Neural cell (in vitro differentiated cells): ENCODE results near the gene DRD4.

Source experiments
- CTCF ChIP-seq: fragments of 450-650 bp; IDR thresholded peaks from 2 replicates; pipeline ENCODE4 v1.5.1; 2014; ENCODE audit warnings: antibody characterized with exemption, mild to moderate bottlenecking, moderate library complexity; ENCODE audit not compliant: poor library complexity, severe bottlenecking
- EZH2 ChIP-seq: fragments of 200-600, 300-800 bp; shearing (Covaris generic), sonication (generic); IDR thresholded peaks from 2 replicates; pipeline ENCODE4 v1.6.1; 2014; ENCODE audit warnings: antibody characterized with exemption, low read length, borderline replicate concordance, mild to moderate bottlenecking; ENCODE audit not compliant: insufficient read depth, poor library complexity, severe bottlenecking
- MXI1 ChIP-seq: fragments of 450-650 bp; conservative IDR thresholded peaks from 2 replicates; pipeline ENCODE4 v1.6.1; 2014; ENCODE audit warnings: antibody characterized with exemption, mild to moderate bottlenecking; ENCODE audit not compliant: poor library complexity, severe bottlenecking
- POLR2AphosphoS5 ChIP-seq: IDR thresholded peaks from 2 replicates; pipeline ENCODE4 v1.6.1; 2012
- SMC3 ChIP-seq: fragments of 450-650 bp; conservative IDR thresholded peaks from 2 replicates; pipeline ENCODE4 v1.6.1; 2014; ENCODE audit warnings: antibody characterized with exemption, mild to moderate bottlenecking, moderate library complexity; ENCODE audit not compliant: poor library complexity
- TF ChIP-seq, protein P1 (sequence below): IDR thresholded peaks from 2 replicates; pipeline ENCODE4 v1.6.1; 2012; ENCODE audit warnings: borderline replicate concordance

- TF ChIP-seq SMC3 (no peak), EZH2 (no peak), CTCF (no peak), POLR2AphosphoS5 (no peak), MXI1 (no peak)
- TF ChIP-seq, protein P1, sequence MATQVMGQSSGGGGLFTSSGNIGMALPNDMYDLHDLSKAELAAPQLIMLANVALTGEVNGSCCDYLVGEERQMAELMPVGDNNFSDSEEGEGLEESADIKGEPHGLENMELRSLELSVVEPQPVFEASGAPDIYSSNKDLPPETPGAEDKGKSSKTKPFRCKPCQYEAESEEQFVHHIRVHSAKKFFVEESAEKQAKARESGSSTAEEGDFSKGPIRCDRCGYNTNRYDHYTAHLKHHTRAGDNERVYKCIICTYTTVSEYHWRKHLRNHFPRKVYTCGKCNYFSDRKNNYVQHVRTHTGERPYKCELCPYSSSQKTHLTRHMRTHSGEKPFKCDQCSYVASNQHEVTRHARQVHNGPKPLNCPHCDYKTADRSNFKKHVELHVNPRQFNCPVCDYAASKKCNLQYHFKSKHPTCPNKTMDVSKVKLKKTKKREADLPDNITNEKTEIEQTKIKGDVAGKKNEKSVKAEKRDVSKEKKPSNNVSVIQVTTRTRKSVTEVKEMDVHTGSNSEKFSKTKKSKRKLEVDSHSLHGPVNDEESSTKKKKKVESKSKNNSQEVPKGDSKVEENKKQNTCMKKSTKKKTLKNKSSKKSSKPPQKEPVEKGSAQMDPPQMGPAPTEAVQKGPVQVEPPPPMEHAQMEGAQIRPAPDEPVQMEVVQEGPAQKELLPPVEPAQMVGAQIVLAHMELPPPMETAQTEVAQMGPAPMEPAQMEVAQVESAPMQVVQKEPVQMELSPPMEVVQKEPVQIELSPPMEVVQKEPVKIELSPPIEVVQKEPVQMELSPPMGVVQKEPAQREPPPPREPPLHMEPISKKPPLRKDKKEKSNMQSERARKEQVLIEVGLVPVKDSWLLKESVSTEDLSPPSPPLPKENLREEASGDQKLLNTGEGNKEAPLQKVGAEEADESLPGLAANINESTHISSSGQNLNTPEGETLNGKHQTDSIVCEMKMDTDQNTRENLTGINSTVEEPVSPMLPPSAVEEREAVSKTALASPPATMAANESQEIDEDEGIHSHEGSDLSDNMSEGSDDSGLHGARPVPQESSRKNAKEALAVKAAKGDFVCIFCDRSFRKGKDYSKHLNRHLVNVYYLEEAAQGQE = no peak
These were observed 20.6 kb downstream of the DRD4 start for GRCh38 chr11:657691-658126.
